IPS-18a (cell line): Measurements from ENCODE around the gene FBXO17.

Source experiments
- H3K27ac ChIP-seq: one replicate; pipeline ENCODE4 v1.5.1; 2013; ENCODE audit warnings: low read length
- H3K27me3 ChIP-seq: one replicate; pipeline ENCODE4 v1.6.1; 2013; ENCODE audit warnings: mild to moderate bottlenecking, low read length; ENCODE audit not compliant: control insufficient read depth, insufficient read depth
- H3K36me3 ChIP-seq: one replicate; pipeline ENCODE4 v1.6.1; 2013; ENCODE audit warnings: low read depth, low read length; ENCODE audit not compliant: control insufficient read depth
- H3K4me1 ChIP-seq: one replicate; pipeline ENCODE4 v1.6.1; 2013; ENCODE audit warnings: low read depth, low read length; ENCODE audit not compliant: control insufficient read depth
- H3K4me3 ChIP-seq: one replicate; pipeline ENCODE4 v1.5.1; 2013; ENCODE audit warnings: low read length
- H3K9ac ChIP-seq: one replicate; pipeline ENCODE4 v1.6.1; 2013; ENCODE audit warnings: mild to moderate bottlenecking, low read length, moderate library complexity
- H3K9me3 ChIP-seq: one replicate; pipeline ENCODE4 v1.6.1; 2013; ENCODE audit warnings: low read depth, low read length; ENCODE audit not compliant: control insufficient read depth

Gene FBXO17

DNA sequence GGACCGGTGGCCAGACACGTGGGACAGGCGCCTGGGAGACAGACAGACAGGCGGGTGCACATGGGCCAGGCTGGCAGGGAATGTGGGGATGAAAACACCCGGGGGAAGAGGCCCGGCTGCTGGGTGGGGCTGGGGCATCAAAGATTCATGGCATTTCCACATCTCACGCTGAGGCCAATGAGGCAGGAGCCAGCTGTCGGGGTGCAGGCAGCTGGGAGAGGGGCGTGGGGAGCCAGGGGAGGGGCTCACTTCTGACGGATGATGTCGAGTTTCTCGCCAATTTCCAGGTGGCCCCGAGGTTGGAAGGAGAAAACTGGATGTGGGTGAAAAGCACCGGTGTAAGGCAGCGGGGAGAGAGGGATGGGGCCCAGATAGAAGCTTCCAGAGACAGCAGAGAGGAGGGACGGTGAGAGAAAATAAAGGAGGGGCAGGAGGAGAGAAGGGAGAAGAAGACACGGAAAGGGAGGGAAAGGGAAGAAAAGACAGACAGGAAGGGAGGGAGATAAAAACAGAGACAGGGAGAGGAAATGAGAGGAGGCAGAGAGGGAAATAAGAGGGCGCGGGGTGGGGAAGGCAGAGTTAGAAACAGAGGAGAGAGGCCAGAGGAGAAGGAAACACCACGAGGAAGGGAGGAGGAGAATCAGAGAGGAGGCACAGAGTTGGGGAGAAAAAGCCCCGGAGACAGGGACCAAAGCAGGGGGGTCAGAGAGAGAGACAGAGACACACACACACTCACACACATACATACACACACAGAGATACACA, 55.5 kb downstream of the FBXO17 start:
- Histone ChIP-seq H3K9ac (no peak overlapping the region), H3K9me3 (no peaks in the 10 kb centered on the region), H3K4me1 (no peaks in the 10 kb centered on the region), H3K4me3 (no peak overlapping the region), H3K36me3 (peaks cover 34% of the 10 kb centered on the region), H3K27me3 (no peaks in the 10 kb centered on the region), H3K27ac (no peak overlapping the region)

DNA sequence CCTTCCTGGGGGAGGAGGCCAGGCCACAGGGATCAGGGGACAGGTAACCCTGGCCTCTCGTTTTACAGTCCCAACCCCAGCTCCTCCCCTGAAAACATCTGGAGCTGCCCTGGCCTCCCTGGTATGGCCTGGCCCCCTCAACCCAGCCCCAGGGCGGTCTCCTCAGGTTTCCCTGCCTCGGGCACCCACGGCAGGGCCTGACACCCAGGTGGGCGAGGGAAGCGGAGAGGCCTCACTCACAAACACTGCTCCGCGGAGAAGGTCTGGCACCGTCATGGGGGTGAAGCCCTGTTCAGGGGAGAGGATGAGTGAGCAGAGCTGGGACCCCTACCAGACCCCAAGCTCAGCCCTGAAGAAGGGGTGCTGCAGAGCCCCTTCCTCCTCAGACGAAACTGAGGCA, 57.0 kb downstream of the FBXO17 start:
- H3K9me3 ChIP-seq = no peaks in the 10 kb centered on the region
- H3K27ac ChIP-seq = no peak overlapping the region
- no peak overlapping the region for H3K4me3 ChIP-seq
- no peaks in the 10 kb centered on the region for H3K27me3 ChIP-seq
- no peak overlapping the region for H3K9ac ChIP-seq
- no peaks in the 10 kb centered on the region for H3K4me1 ChIP-seq
- H3K36me3 ChIP-seq = peaks cover 22% of the 10 kb centered on the region

- Histone ChIP-seq H3K4me1 (no peaks in the 10 kb centered on the region), H3K27me3 (no peaks in the 10 kb centered on the region), H3K36me3 (peaks cover 22% of the 10 kb centered on the region), H3K9ac (no peak overlapping the region), H3K27ac (no peak overlapping the region), H3K9me3 (no peaks in the 10 kb centered on the region), H3K4me3 (no peak overlapping the region)
These were observed 57.5 kb downstream of the FBXO17 start for GRCh38 chr19:38917921-38918491.

DNA sequence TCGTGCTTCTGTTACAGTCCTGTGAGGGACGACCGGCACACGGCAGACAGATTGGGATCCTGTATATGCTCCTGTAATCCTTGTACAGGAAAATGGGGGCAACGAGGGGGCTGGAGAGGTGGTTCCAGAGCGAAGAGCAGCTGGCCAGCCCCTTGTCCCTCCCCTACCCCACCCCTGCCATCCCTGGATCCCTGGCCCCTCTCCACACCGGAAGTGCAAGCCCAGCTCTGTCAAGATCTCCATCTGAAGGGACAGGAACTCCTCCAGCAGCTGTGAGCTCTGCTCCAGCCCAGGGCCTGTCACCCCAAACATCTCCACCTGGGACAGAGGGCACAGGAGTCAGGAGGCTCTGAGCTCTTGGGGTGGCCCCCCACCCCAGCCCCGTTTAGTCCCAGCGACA, 58.0 kb downstream of the FBXO17 start:
- Histone ChIP-seq H3K36me3 (peaks cover 22% of the 10 kb centered on the region), H3K9ac (no peak overlapping the region), H3K27me3 (no peaks in the 10 kb centered on the region), H3K4me1 (no peaks in the 10 kb centered on the region), H3K27ac (no peak overlapping the region), H3K4me3 (no peak overlapping the region), H3K9me3 (no peaks in the 10 kb centered on the region)

DNA sequence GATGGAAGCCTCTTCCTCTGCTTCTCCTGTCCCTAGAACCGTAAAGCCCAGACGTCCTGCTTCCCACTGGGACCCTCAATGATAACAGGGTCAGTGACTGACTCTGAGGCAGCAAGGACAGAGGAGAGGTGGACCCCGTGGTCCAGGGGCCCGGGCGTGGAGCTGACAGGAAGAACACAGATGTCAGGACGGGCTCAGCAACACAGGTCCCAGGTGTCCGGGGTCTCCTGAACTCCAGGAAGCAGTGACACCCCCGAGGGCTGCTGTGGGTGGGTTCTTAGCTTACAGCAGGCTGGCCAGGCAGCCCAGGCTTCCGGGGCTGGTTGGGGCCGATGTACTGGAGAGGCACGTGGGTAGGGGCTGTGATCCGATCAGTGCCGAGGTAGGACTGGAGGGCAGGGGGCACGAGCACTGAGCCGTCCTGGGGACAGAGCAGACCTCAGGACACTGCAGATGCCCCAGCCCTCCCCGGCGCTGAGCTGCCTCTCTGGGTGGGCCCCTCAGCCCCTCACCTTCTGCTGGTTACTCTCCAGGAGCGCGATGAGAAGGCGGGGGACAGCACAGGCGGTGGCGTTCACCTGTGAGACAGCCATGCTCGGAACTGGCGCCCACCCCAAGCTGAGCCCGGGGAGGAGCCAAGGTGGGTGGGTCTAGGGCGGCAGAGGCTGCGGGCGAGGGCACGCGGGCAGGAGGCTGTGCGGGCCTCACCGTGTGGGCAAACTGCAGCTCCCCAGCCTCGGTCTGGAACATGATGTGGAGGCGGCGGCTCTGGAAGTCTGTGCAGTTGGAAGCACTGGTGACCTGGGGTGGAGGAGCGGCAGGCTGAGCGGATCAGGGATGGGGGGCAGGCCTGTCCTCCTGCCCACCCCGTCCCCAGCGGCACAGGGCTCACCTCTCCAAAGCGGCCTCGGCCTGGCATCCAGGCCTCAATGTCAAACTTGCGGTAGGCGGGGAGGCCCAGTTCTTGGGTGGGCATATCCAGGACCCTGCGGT, 59.9 kb downstream of the FBXO17 start:
- Histone ChIP-seq H3K9ac (no peak overlapping the region), H3K36me3 (peaks cover 5% of the 10 kb centered on the region), H3K27me3 (no peaks in the 10 kb centered on the region), H3K4me1 (no peaks in the 10 kb centered on the region), H3K4me3 (no peak overlapping the region), H3K27ac (no peak overlapping the region), H3K9me3 (no peaks in the 10 kb centered on the region)

GRCh38 chr19:38913958-38914357, 61.6 kb downstream of the FBXO17 start:
- no peaks in the 10 kb centered on the region for H3K36me3 ChIP-seq
- no peak overlapping the region for H3K27ac ChIP-seq
- no peak overlapping the region for H3K4me3 ChIP-seq
- H3K4me1 ChIP-seq = no peaks in the 10 kb centered on the region
- no peak overlapping the region for H3K9ac ChIP-seq
- no peaks in the 10 kb centered on the region for H3K9me3 ChIP-seq
- H3K27me3 ChIP-seq = no peaks in the 10 kb centered on the region

DNA sequence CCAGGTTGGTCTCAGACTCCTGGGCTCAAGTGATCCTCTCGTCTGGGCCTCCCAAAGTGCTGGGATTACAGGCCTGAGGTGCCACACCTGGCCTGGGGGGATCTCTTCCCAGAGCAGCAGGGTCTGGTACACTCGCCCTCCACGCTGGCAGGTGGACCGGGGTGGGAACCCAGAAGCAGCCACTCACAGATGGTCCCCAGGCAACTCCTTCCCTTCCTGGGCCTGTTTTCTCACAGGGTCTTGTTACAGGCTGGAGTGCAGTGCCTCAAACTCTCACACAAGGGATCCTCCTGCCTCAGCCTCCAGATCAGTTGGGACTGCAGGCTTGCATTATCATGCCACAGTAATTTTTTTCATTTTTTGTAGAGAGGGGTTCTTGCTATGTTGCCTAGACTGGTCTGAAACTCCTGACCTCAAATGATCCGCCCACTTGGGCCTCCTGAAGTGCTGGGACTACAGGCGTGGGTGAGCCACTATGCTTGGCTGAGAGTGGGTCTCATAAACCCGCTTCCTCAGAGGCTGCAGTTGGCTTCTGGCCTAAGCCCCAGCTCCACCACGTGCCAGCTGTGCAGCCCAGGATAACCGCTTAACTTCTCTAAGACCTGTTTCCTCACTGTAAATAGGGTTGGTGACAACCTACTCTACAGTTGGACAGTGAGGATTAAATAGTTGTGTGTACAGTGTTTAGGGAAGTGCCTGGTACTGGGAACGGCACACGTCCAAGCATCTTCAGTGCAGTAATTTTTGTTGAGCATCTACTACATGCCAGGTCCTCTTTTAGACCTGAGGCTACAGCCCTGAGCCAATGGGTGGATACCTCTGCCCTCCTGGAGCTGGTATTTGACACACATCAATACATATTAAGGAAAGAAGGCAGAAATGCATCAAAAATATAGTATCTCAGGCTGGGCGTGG, 62.7 kb downstream of the FBXO17 start:
- H3K4me3 ChIP-seq = no peak overlapping the region
- H3K27me3 ChIP-seq = no peaks in the 10 kb centered on the region
- no peaks in the 10 kb centered on the region for H3K36me3 ChIP-seq
- no peak overlapping the region for H3K27ac ChIP-seq
- H3K4me1 ChIP-seq = no peaks in the 10 kb centered on the region
- no peak overlapping the region for H3K9ac ChIP-seq
- H3K9me3 ChIP-seq = no peaks in the 10 kb centered on the region

DNA sequence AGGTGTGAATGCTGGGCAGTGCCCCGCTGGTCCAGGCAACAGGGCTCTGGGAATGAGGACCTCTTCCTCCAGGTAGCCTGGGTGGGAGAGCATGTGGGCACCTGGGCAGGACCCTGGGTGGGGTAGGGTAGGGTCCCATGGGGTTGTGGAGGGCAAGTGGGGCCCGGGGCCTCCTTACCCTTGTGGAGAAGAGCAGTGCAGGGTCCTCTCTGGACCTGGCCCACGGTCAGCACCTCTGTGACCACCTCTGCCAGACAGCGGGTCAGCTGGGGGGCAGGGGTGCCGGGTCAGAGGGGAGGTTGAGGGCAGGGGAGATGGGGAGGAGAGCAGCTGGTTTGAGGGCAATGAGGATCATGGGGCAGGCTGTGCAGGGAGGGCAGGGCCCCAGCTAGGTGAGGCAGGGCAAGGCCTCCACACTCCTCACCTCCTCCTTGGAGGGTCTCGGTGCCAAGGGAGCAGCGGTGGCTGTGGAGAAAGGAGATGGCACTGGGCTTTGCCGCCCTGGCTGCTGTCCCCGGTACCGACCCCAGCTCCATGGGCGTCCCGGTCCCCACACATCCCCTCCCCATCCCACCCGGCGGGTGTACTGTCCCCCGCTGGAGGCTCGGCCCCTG, 64.0 kb downstream of the FBXO17 start:
- Histone ChIP-seq H3K4me1 (no peaks in the 10 kb centered on the region), H3K9me3 (no peaks in the 10 kb centered on the region), H3K27me3 (no peaks in the 10 kb centered on the region), H3K36me3 (no peaks in the 10 kb centered on the region), H3K27ac (no peak overlapping the region), H3K9ac (no peak overlapping the region), H3K4me3 (no peak overlapping the region)

- no peak overlapping the region for H3K27ac ChIP-seq
- no peaks in the 10 kb centered on the region for H3K9me3 ChIP-seq
- no peak overlapping the region for H3K9ac ChIP-seq
- H3K4me3 ChIP-seq = no peak overlapping the region
- peaks cover 4% of the 10 kb centered on the region for H3K36me3 ChIP-seq
- no peaks in the 10 kb centered on the region for H3K4me1 ChIP-seq
- H3K27me3 ChIP-seq = no peaks in the 10 kb centered on the region
These were observed 65.1 kb downstream of the FBXO17 start for GRCh38 chr19:38910488-38910887.

DNA sequence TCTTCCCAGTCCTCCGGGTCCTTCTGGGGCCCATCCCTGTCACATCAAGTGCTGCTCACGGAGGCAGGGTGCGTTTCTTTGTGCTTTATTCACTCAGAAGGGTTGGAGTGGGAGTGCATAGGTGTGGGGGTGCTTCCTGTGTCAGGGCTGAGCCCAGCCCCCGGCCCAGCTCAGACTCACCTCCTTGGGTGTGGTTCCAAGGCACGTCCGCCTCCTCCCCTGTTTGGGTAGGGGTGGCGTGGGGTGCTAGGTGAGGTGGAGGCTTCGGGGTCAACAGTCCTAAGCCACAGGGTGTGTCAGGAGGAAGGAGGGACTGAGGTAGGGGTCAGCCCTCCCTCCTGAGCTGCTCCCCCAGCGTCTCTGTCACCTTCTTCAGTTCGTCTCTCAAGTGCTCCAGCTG, 66.6 kb downstream of the FBXO17 start:
- H3K9me3 ChIP-seq = no peaks in the 10 kb centered on the region
- H3K4me1 ChIP-seq = no peaks in the 10 kb centered on the region
- H3K27me3 ChIP-seq = no peaks in the 10 kb centered on the region
- no peak overlapping the region for H3K27ac ChIP-seq
- H3K36me3 ChIP-seq = peaks cover 7% of the 10 kb centered on the region
- no peak overlapping the region for H3K4me3 ChIP-seq
- H3K9ac ChIP-seq = no peak overlapping the region
